CD14-positive monocyte (primary cell): ENCODE results near the gene MYL11. TPM values are rescaled to one million over a fixed set of nuclear protein-coding genes. Genes with fewer than 3 reads are reported as not detected.

ENCODE experiments used
- DNase-seq, 3 donors: peaks; one replicate each; pipeline ENCODE4 v3.0.0-alpha.2; 2011 to 2022
- H2AFZ ChIP-seq: 2 replicates; pipeline ENCODE4 v1.6.0; 2012; ENCODE audit warnings: mild to moderate bottlenecking, low read depth, low read length, inconsistent platforms; ENCODE audit not compliant: insufficient read depth, poor library complexity, severe bottlenecking
- H3K27ac ChIP-seq, 2 donors: 1 replicate in 1 of 2; 2 replicates in 1 of 2; pipeline ENCODE4 v1.5.1; 2012 to 2013; ENCODE audit warnings: low read length in 2 of 2, control low read depth in 1 of 2, inconsistent platforms in 1 of 2, low read depth in 1 of 2, mild to moderate bottlenecking in 1 of 2
- H3K27me3 ChIP-seq, 2 donors: one replicate each; pipeline versions ENCODE4 v1.6.0 to v1.6.1; 2011 to 2013; ENCODE audit warnings: low read length in 2 of 2; ENCODE audit not compliant: control insufficient read depth in 2 of 2, insufficient read depth in 2 of 2
- H3K36me3 ChIP-seq, 2 donors: replicated peaks in 1 of 2; 1 replicate in 1 of 2; 2 replicates in 1 of 2; pipeline versions ENCODE4 v1.5.1 to v1.6.1; 2012 to 2013; ENCODE audit warnings: low read length in 2 of 2, control low read depth in 1 of 2, inconsistent platforms in 1 of 2, mild to moderate bottlenecking in 1 of 2; ENCODE audit not compliant: insufficient read depth in 2 of 2, control insufficient read depth in 1 of 2
- H3K4me1 ChIP-seq, 2 donors: 1 replicate in 1 of 2; 2 replicates in 1 of 2; pipeline versions ENCODE4 v1.5.1 to v1.6.1; 2012 to 2013; ENCODE audit warnings: low read length in 2 of 2, control low read depth in 1 of 2, inconsistent platforms in 1 of 2, mild to moderate bottlenecking in 1 of 2, moderate library complexity in 1 of 2; ENCODE audit not compliant: insufficient read depth in 2 of 2, control insufficient read depth in 1 of 2
- H3K4me2 ChIP-seq: replicated peaks from 2 replicates; pipeline ENCODE3; 2012; ENCODE audit warnings: low read length, moderate library complexity, mild to moderate bottlenecking; ENCODE audit not compliant: poor library complexity, severe bottlenecking; ENCODE audit errors: extremely low read depth
- H3K4me3 ChIP-seq, 3 experiments: fragments of 200-600 bp in 1 of 3; sonication (generic) in 1 of 3; replicated peaks in 1 of 3; 1 replicate in 2 of 3; 2 replicates in 1 of 3; pipeline ENCODE4 v1.5.1; 2011 to 2013; ENCODE audit warnings: low read length in 3 of 3, mild to moderate bottlenecking in 3 of 3, control low read depth in 2 of 3, low read depth in 2 of 3, inconsistent platforms in 1 of 3, moderate library complexity in 1 of 3
- H3K79me2 ChIP-seq: 2 replicates; pipeline ENCODE4 v1.6.0; 2012; ENCODE audit warnings: mild to moderate bottlenecking, control low read depth, inconsistent platforms, low read length, moderate library complexity; ENCODE audit not compliant: insufficient read depth
- H3K9ac ChIP-seq: 2 replicates; pipeline ENCODE4 v1.6.0; 2017; ENCODE audit warnings: low read length, mild to moderate bottlenecking; ENCODE audit not compliant: insufficient read depth, poor library complexity, severe bottlenecking
- H3K9me3 ChIP-seq, 2 donors: replicated peaks in 1 of 2; 1 replicate in 1 of 2; 2 replicates in 1 of 2; pipeline versions ENCODE4 v1.5.1 to v1.6.1; 2012 to 2013; ENCODE audit warnings: low read length in 2 of 2, control low read depth in 1 of 2; ENCODE audit not compliant: control insufficient read depth in 1 of 2, insufficient read depth in 1 of 2
- H4K20me1 ChIP-seq: 2 replicates; pipeline ENCODE4 v1.6.0; 2012; ENCODE audit warnings: mild to moderate bottlenecking, low read length, control low read depth, moderate library complexity; ENCODE audit not compliant: insufficient read depth
- H3K27ac Mint-ChIP-seq, 7 donors: one replicate each; pipeline ENCODE4 v1.8.0; 2020; ENCODE audit warnings: mild to moderate bottlenecking in 7 of 7, mixed read lengths in 7 of 7, moderate library complexity in 6 of 7, inconsistent platforms in 2 of 7
- H3K27me3 Mint-ChIP-seq, 3 donors: one replicate each; pipeline ENCODE4 v1.8.0; 2021 to 2022; ENCODE audit warnings: low read depth in 3 of 3, mild to moderate bottlenecking in 3 of 3, mixed read lengths in 3 of 3, moderate library complexity in 3 of 3, inconsistent platforms in 1 of 3
- H3K36me3 Mint-ChIP-seq, 2 donors: one replicate each; pipeline ENCODE4 v1.8.0; 2020; ENCODE audit warnings: mixed read lengths in 2 of 2, inconsistent platforms in 1 of 2, mild to moderate bottlenecking in 1 of 2
- H3K4me1 Mint-ChIP-seq: one replicate; pipeline ENCODE4 v1.8.0; 2020; ENCODE audit warnings: mild to moderate bottlenecking, mixed read lengths
- H3K4me3 Mint-ChIP-seq, 2 donors: one replicate each; pipeline ENCODE4 v1.8.0; 2020; ENCODE audit warnings: mild to moderate bottlenecking in 2 of 2, mixed read lengths in 2 of 2, moderate library complexity in 1 of 2
- H3K9me3 Mint-ChIP-seq, 7 donors: one replicate each; pipeline ENCODE4 v1.8.0; 2020 to 2022; ENCODE audit warnings: mixed read lengths in 7 of 7, mild to moderate bottlenecking in 6 of 7, moderate library complexity in 6 of 7, inconsistent platforms in 2 of 7
- WGBS: methylation state at CpG from one replicate; pipeline ENCODE4 v1.1.5; 2013; ENCODE audit warnings: missing lambda C conversion rate; ENCODE audit not compliant: insufficient coverage; 5-methylcytosine and 5-hydroxymethylcytosine counted together
- intact Hi-C, 2 donors: fragments of 100-400 bp; cut with micrococcal nuclease; formaldehyde crosslinking; loops; one replicate each; pipeline versions ENCODE4 v1.15.0 to v1.15.1; 2023
- polyA plus RNA-seq, 3 donors: library from polyadenylated mRNA; depleted of rRNA in 1 of 3; unstranded in 2 of 3; stranded (reverse) in 1 of 3; fragments of 300-500 nt in 2 of 3; fragments of >200 nt in 1 of 3; fragmentation: Illumina TruSeq in 2 of 3; gene quantifications; 1 replicate in 2 of 3; 2 replicates in 1 of 3; pipeline ENCODE4 v1.2.3, GENCODE V29; 2012 to 2021
- TF ChIP-seq, protein P1 (sequence below): fragments of 200-600 bp; IDR thresholded peaks from one replicate; pipeline ENCODE4 v1.8.0; 2022; ENCODE audit warnings: antibody characterized with exemption, mild to moderate bottlenecking

Gene MYL11
- polyA plus RNA-seq, 3 donors: 1.6 to 1.9 TPM; not detected in 1

DNA sequence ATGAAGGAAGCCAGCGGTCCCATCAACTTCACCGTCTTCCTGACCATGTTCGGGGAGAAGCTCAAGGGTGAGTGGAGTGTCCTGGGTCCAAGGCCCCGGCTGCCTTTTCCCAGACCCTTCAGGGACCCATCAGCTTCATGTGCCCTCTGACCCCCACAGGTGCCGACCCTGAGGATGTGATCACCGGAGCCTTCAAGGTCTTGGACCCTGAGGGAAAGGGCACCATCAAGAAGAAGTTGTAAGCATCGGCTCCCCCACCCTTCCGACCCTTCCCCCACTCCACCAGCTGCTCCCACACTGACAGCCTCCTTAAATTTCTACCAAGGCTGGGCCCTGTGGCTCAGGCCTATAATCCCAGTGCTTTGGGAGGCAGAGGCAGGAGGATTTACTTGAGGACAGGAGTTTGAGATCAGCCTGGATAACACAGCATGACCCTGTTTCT, 1.9 kb downstream of the MYL11 start:
- H4K20me1 ChIP-seq: no peaks in the 10 kb centered on the region
- no peak overlapping the region for H3K9ac ChIP-seq
- peaks cover 24% of the 10 kb centered on the region for H3K4me1 Mint-ChIP-seq
- WGBS: 96% methylated on average over 4 of the region's 8 CpGs
- peaks cover 27 to 33% of the 10 kb centered on the region in 2 donors for H3K4me1 ChIP-seq
- H3K4me2 ChIP-seq: no peak overlapping the region
- DNase-seq: peak in 1 of 3 donors; percentile 5
- TF ChIP-seq, protein P1, sequence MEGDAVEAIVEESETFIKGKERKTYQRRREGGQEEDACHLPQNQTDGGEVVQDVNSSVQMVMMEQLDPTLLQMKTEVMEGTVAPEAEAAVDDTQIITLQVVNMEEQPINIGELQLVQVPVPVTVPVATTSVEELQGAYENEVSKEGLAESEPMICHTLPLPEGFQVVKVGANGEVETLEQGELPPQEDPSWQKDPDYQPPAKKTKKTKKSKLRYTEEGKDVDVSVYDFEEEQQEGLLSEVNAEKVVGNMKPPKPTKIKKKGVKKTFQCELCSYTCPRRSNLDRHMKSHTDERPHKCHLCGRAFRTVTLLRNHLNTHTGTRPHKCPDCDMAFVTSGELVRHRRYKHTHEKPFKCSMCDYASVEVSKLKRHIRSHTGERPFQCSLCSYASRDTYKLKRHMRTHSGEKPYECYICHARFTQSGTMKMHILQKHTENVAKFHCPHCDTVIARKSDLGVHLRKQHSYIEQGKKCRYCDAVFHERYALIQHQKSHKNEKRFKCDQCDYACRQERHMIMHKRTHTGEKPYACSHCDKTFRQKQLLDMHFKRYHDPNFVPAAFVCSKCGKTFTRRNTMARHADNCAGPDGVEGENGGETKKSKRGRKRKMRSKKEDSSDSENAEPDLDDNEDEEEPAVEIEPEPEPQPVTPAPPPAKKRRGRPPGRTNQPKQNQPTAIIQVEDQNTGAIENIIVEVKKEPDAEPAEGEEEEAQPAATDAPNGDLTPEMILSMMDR: no peak
- no peaks in the 10 kb centered on the region for H3K36me3 ChIP-seq
- H3K4me3 Mint-ChIP-seq: no peak overlapping the region
- peaks cover 0 to 5% (median 0%) of the 10 kb centered on the region in 3 donors for H3K27me3 Mint-ChIP-seq
- no peaks in the 10 kb centered on the region for H3K9me3 Mint-ChIP-seq
- no peaks in the 10 kb centered on the region for H3K9me3 ChIP-seq
- no peak overlapping the region for H2AFZ ChIP-seq
- peak overlapping the region; percentile 100 for H3K27ac ChIP-seq
- peaks cover 7% of the 10 kb centered on the region for H3K79me2 ChIP-seq
- H3K27ac Mint-ChIP-seq: peak overlapping the region in 5 of 7 donors; percentile 35 to 100 (median 99)
- H3K4me3 ChIP-seq: no peak overlapping the region
- H3K27me3 ChIP-seq: no peaks in the 10 kb centered on the region
- intact Hi-C loops: loop anchor here (10.0 kb wide), 2 partner anchors 278 to 338 kb away; partner anchors contain the start of genes FBRS (in 1 of the 2) and PRR14 (in 1 of the 2)
- H3K36me3 Mint-ChIP-seq: no peaks in the 10 kb centered on the region

- H3K9ac ChIP-seq: peak overlapping the region; percentile 99
- intact Hi-C loops: loop anchor here (10.0 kb wide), 2 partner anchors 278 to 338 kb away; partner anchors contain the start of genes FBRS (in 1 of the 2) and PRR14 (in 1 of the 2)
- no peaks in the 10 kb centered on the region for H3K36me3 ChIP-seq
- peak overlapping the region; percentile 99 to 100 (median 100) for H3K27ac Mint-ChIP-seq
- H4K20me1 ChIP-seq: no peaks in the 10 kb centered on the region
- no peaks in the 10 kb centered on the region for H3K27me3 ChIP-seq
- H3K4me1 Mint-ChIP-seq: peaks cover 22% of the 10 kb centered on the region
- H3K4me3 ChIP-seq: peak overlapping the region; percentile 64 to 77 (median 74)
- peaks cover 7% of the 10 kb centered on the region for H3K79me2 ChIP-seq
- TF ChIP-seq, protein P1: no peak
- H2AFZ ChIP-seq: peak overlapping the region; percentile 84
- peak overlapping the region; percentile 91 to 94 for H3K4me3 Mint-ChIP-seq
- H3K9me3 ChIP-seq: no peaks in the 10 kb centered on the region
- peak overlapping the region; percentile 100 for H3K27ac ChIP-seq
- no peaks in the 10 kb centered on the region for H3K36me3 Mint-ChIP-seq
- 50% methylated on average over 21 of the region's 29 CpGs for WGBS
- no peak for DNase-seq
- peak overlapping the region; percentile 78 for H3K4me2 ChIP-seq
- peaks cover 0 to 3% (median 0%) of the 10 kb centered on the region in 3 donors for H3K27me3 Mint-ChIP-seq
- peaks cover 25 to 35% of the 10 kb centered on the region in 2 donors for H3K4me1 ChIP-seq
- no peaks in the 10 kb centered on the region for H3K9me3 Mint-ChIP-seq
Observed at GRCh38 chr16:30377050-30377811, 2.6 kb downstream of the MYL11 start.
